Glutamatergic neuron (in vitro differentiated cells): ENCODE measurements around the gene LZTS3. TPM values are rescaled to one million over a fixed set of nuclear protein-coding genes. Genes with fewer than 3 reads are reported as not detected.

Experiments
- DNase-seq: peaks from one replicate; pipeline ENCODE4 v3.0.0; 2022
- H3K27ac Mint-ChIP-seq: one replicate; pipeline ENCODE4 v1.8.0; 2020; ENCODE audit warnings: mild to moderate bottlenecking, mixed read lengths, inconsistent platforms; ENCODE audit not compliant: unreplicated experiment
- H3K27me3 Mint-ChIP-seq: one replicate; pipeline ENCODE4 v1.8.0; 2020; ENCODE audit warnings: mild to moderate bottlenecking, moderate library complexity, mixed read lengths, inconsistent platforms; ENCODE audit not compliant: unreplicated experiment
- H3K36me3 Mint-ChIP-seq: one replicate; pipeline ENCODE4 v1.8.0; 2020; ENCODE audit warnings: mild to moderate bottlenecking, mixed read lengths, inconsistent platforms; ENCODE audit not compliant: unreplicated experiment
- H3K4me1 Mint-ChIP-seq: one replicate; pipeline ENCODE4 v1.8.0; 2020; ENCODE audit warnings: mild to moderate bottlenecking, low read depth, mixed read lengths, inconsistent platforms; ENCODE audit not compliant: unreplicated experiment
- H3K4me3 Mint-ChIP-seq: one replicate; pipeline ENCODE4 v1.8.0; 2020; ENCODE audit warnings: mild to moderate bottlenecking, mixed read lengths, inconsistent platforms; ENCODE audit not compliant: unreplicated experiment
- H3K9me3 Mint-ChIP-seq: one replicate; pipeline ENCODE4 v1.8.0; 2020; ENCODE audit warnings: mild to moderate bottlenecking, moderate library complexity, mixed read lengths, inconsistent platforms; ENCODE audit not compliant: unreplicated experiment
- CTCF ChIP-seq: fragments of 200-600 bp; sonication (generic); IDR thresholded peaks from one replicate; pipeline ENCODE4 v1.5.0; 2021; ENCODE audit not compliant: partially characterized antibody, unreplicated experiment
- total RNA-seq: library from RNA; stranded (reverse); fragmentation: NEBNext Ultra II Directional; extraction: Animal tissue kit (Norgen Biotek cat#: 25700); gene quantifications from one replicate; pipeline ENCODE4 v1.2.1, GENCODE V29; 2021; ENCODE audit not compliant: unreplicated experiment

The LZTS3 gene
- total RNA-seq, 1 donor from 2014 or later, result 56.8 TPM

- TF ChIP-seq CTCF, result no peak
- no peak for DNase-seq
- Mint-ChIP-seq H3K4me3 (no peak overlapping the region), H3K27me3 (peaks cover 3% of the 10 kb centered on the region), H3K36me3 (no peaks in the 10 kb centered on the region), H3K9me3 (no peaks in the 10 kb centered on the region), H3K4me1 (peaks cover 7% of the 10 kb centered on the region), H3K27ac (no peak overlapping the region)
These were observed 7.0 kb upstream of the LZTS3 start for GRCh38 chr20:3180319-3180718.

GRCh38 chr20:3177746-3178485 lies 4.6 kb upstream of the LZTS3 start:
- TF ChIP-seq CTCF, result no peak
- Mint-ChIP-seq H3K4me3 (no peak overlapping the region), H3K27me3 (peaks cover 4% of the 10 kb centered on the region), H3K27ac (no peak overlapping the region), H3K4me1 (peaks cover 7% of the 10 kb centered on the region), H3K36me3 (no peaks in the 10 kb centered on the region), H3K9me3 (peaks cover 6% of the 10 kb centered on the region)
- no peak for DNase-seq

- H3K27ac Mint-ChIP-seq, result no peak overlapping the region
- no peak for DNase-seq
- H3K36me3 Mint-ChIP-seq, result no peaks in the 10 kb centered on the region
- H3K4me3 Mint-ChIP-seq, result peak overlapping the region; percentile 91
- TF ChIP-seq CTCF, result no peak
- peaks cover 15% of the 10 kb centered on the region for H3K9me3 Mint-ChIP-seq
- peaks cover 14% of the 10 kb centered on the region for H3K4me1 Mint-ChIP-seq
- H3K27me3 Mint-ChIP-seq, result peaks cover 10% of the 10 kb centered on the region
These were observed 1.9 kb upstream of the LZTS3 start for GRCh38 chr20:3175270-3175669.

- DNase-seq, result no peak
- H3K36me3 Mint-ChIP-seq, result no peaks in the 10 kb centered on the region
These were observed 1.3 kb upstream of the LZTS3 start for GRCh38 chr20:3174442-3175261.

More at GRCh38 chr20:3174442-3175261, 1.3 kb upstream of the LZTS3 start:
- peak overlapping the region; percentile 91 for H3K4me3 Mint-ChIP-seq
- H3K4me1 Mint-ChIP-seq, result peaks cover 14% of the 10 kb centered on the region
- TF ChIP-seq CTCF, result no peak
- H3K27me3 Mint-ChIP-seq, result peaks cover 10% of the 10 kb centered on the region
- H3K27ac Mint-ChIP-seq, result peak overlapping the region; percentile 88
- H3K9me3 Mint-ChIP-seq, result peaks cover 15% of the 10 kb centered on the region
